IMR-90 (cell line): ENCODE data around the gene LRCH3. TPM values are rescaled to one million over a fixed set of nuclear protein-coding genes. Genes with fewer than 3 reads are reported as not detected.
A peak's percentile ranks its signal among the peaks of the same experiment; 100 is the strongest.

Experiments
- ATAC-seq: fragments of 200-7000 bp; cut with Tn5 transposase; 2 replicates; pipeline ENCODE4 v1.9.1; 2020; ENCODE audit warnings: low read depth, mild to moderate bottlenecking, moderate library complexity
- BruUV-seq: library from RNA; stranded (reverse); fragments of 400-500 nt; replicated peaks from 2 replicates; lab custom pipeline; 2021; lab: Mats Ljungman, UMichigan
- CTCF ChIA-PET: fragments of 300-600 bp; formaldehyde crosslinking; extraction: SDS; loops from one replicate; lab custom pipeline; 2021; ENCODE audit warnings: antibody characterized with exemption; lab: Yijun Ruan, JAX
- POLR2A ChIA-PET: fragments of 300-600 bp; sonication (Branson Sonifier 250); formaldehyde crosslinking; loops from one replicate; lab custom pipeline; 2022; ENCODE audit warnings: antibody characterized with exemption; ENCODE audit not compliant: unreplicated experiment; lab: Charles Lee
- DNase-seq: peaks from one replicate; pipeline ENCODE4 v3.0.0; 2013
- H2AFZ ChIP-seq: replicated peaks from 2 replicates; pipeline ENCODE3; 2013; ENCODE audit warnings: low read length, mild to moderate bottlenecking; ENCODE audit not compliant: poor library complexity
- H2AK5ac ChIP-seq: 2 replicates; pipeline ENCODE4 v1.6.1; 2013; ENCODE audit warnings: low read depth, low read length, inconsistent platforms
- H2AK9ac ChIP-seq: replicated peaks from 2 replicates; pipeline ENCODE3; 2013; ENCODE audit warnings: mild to moderate bottlenecking, low read depth, low read length, moderate library complexity; ENCODE audit not compliant: poor library complexity
- H2BK120ac ChIP-seq: 2 replicates; pipeline ENCODE4 v1.6.1; 2013; ENCODE audit warnings: low read depth, low read length, inconsistent platforms
- H2BK15ac ChIP-seq: 3 replicates; pipeline ENCODE4 v1.6.1; 2013; ENCODE audit warnings: low read depth, low read length, inconsistent platforms
- H2BK20ac ChIP-seq: 2 replicates; pipeline ENCODE4 v1.6.1; 2013; ENCODE audit warnings: low read depth, mild to moderate bottlenecking, inconsistent platforms, low read length, moderate library complexity
- H2BK5ac ChIP-seq: 2 replicates; pipeline ENCODE4 v1.6.1; 2013; ENCODE audit warnings: mild to moderate bottlenecking, low read depth, low read length, inconsistent platforms; ENCODE audit not compliant: poor library complexity, severe bottlenecking
- H3K14ac ChIP-seq: replicated peaks from 2 replicates; pipeline ENCODE4 v1.6.1; 2013; ENCODE audit warnings: low read depth, low read length, inconsistent platforms
- H3K18ac ChIP-seq: 2 replicates; pipeline ENCODE4 v1.6.1; 2013; ENCODE audit warnings: low read depth, low read length, control low read depth
- H3K23ac ChIP-seq: 2 replicates; pipeline ENCODE4 v1.6.1; 2013; ENCODE audit warnings: low read depth, low read length, inconsistent platforms
- H3K27ac ChIP-seq: 2 replicates; pipeline ENCODE4 v1.5.1; 2013; ENCODE audit warnings: mild to moderate bottlenecking, control low read depth, low read length; ENCODE audit not compliant: insufficient read depth
- H3K27me3 ChIP-seq: 2 replicates; pipeline ENCODE4 v1.6.1; 2013; ENCODE audit warnings: low read length; ENCODE audit not compliant: control insufficient read depth, insufficient read depth
- H3K36me3 ChIP-seq: 2 replicates; pipeline ENCODE4 v1.6.1; 2013; ENCODE audit warnings: low read length, mixed read lengths; ENCODE audit not compliant: control insufficient read depth, insufficient read depth
- H3K4ac ChIP-seq: 2 replicates; pipeline ENCODE4 v1.6.1; 2013; ENCODE audit warnings: low read depth, low read length, inconsistent platforms
- H3K4me1 ChIP-seq: 2 replicates; pipeline ENCODE4 v1.6.1; 2013; ENCODE audit warnings: low read length, mixed read lengths; ENCODE audit not compliant: control insufficient read depth, insufficient read depth
- H3K4me2 ChIP-seq: 2 replicates; pipeline ENCODE4 v1.6.1; 2013; ENCODE audit warnings: low read depth, mild to moderate bottlenecking, control low read depth, low read length, moderate library complexity
- H3K4me3 ChIP-seq: 2 replicates; pipeline ENCODE4 v1.5.1; 2013; ENCODE audit warnings: low read depth, mild to moderate bottlenecking, control low read depth, low read length, moderate library complexity; ENCODE audit not compliant: insufficient read depth
- H3K56ac ChIP-seq: 2 replicates; pipeline ENCODE4 v1.6.1; 2013; ENCODE audit warnings: low read length, inconsistent platforms; ENCODE audit not compliant: insufficient read depth; ENCODE audit errors: extremely low read depth
- H3K79me1 ChIP-seq, 2 experiments: 2 replicates each; pipeline ENCODE4 v1.6.1; 2013; ENCODE audit warnings: low read length in 2 of 2, inconsistent platforms in 1 of 2, low read depth in 1 of 2
- H3K9ac ChIP-seq: 2 replicates; pipeline ENCODE4 v1.6.1; 2013; ENCODE audit warnings: low read depth, low read length, control low read depth
- H3K9me1 ChIP-seq: 2 replicates; pipeline ENCODE4 v1.6.1; 2013; ENCODE audit warnings: low read length, inconsistent platforms; ENCODE audit not compliant: insufficient read depth
- H3K9me3 ChIP-seq: 2 replicates; pipeline ENCODE4 v1.6.1; 2013; ENCODE audit warnings: low read length; ENCODE audit not compliant: control insufficient read depth, insufficient read depth
- H4K20me1 ChIP-seq: 2 replicates; pipeline ENCODE4 v1.6.1; 2013; ENCODE audit warnings: low read length, inconsistent platforms; ENCODE audit not compliant: insufficient read depth
- H4K5ac ChIP-seq: 2 replicates; pipeline ENCODE4 v1.6.1; 2013; ENCODE audit warnings: mild to moderate bottlenecking, low read depth, low read length, control low read depth
- H4K8ac ChIP-seq, 2 experiments: 2 replicates each; pipeline ENCODE4 v1.6.1; 2013; ENCODE audit warnings: low read depth in 2 of 2, low read length in 2 of 2, control low read depth in 1 of 2, inconsistent platforms in 1 of 2
- H4K91ac ChIP-seq: 2 replicates; pipeline ENCODE4 v1.6.1; 2013; ENCODE audit warnings: low read depth, low read length, inconsistent platforms; ENCODE audit not compliant: insufficient read depth
- BHLHE40 ChIP-seq: fragments of 150-350 bp; IDR thresholded peaks from 2 replicates; pipeline ENCODE4 v1.6.1; 2016; ENCODE audit warnings: mild to moderate bottlenecking, low read depth, low read length
- CEBPB ChIP-seq: IDR thresholded peaks from 2 replicates; pipeline ENCODE4 v1.6.1; 2012; ENCODE audit warnings: low read depth, low read length, improper control_type of control experiment
- CTCF ChIP-seq: conservative IDR thresholded peaks from 2 replicates; pipeline ENCODE4 v1.5.1; 2012; ENCODE audit warnings: mild to moderate bottlenecking, low read depth, low read length, improper control_type of control experiment
- ELK1 ChIP-seq: fragments of 150-350 bp; IDR thresholded peaks from 2 replicates; pipeline ENCODE4 v1.6.1; 2016; ENCODE audit warnings: low read depth, mild to moderate bottlenecking, low read length, moderate library complexity, borderline replicate concordance
- FOS ChIP-seq: fragments of 150-350 bp; IDR thresholded peaks from 2 replicates; pipeline ENCODE4 v1.6.1; 2016; ENCODE audit warnings: low read depth, low read length
- MAFK ChIP-seq: IDR thresholded peaks from 2 replicates; pipeline ENCODE4 v1.6.1; 2012; ENCODE audit warnings: low read depth, low read length, improper control_type of control experiment
- MAZ ChIP-seq: IDR thresholded peaks from 2 replicates; pipeline ENCODE4 v1.6.1; 2012; ENCODE audit warnings: low read depth, mild to moderate bottlenecking, low read length, improper control_type of control experiment, moderate library complexity, borderline replicate concordance
- MXI1 ChIP-seq: IDR thresholded peaks from 2 replicates; pipeline ENCODE4 v1.6.1; 2012; ENCODE audit warnings: low read depth, mild to moderate bottlenecking, low read length, moderate library complexity, borderline replicate concordance
- NFE2L2 ChIP-seq: fragments of 150-350 bp; IDR thresholded peaks from 2 replicates; pipeline ENCODE4 v1.6.1; 2016; ENCODE audit warnings: low read depth, mild to moderate bottlenecking, low read length
- POLR2A ChIP-seq: IDR thresholded peaks from 2 replicates; pipeline ENCODE4 v1.6.1; 2012; ENCODE audit warnings: mild to moderate bottlenecking, low read depth, low read length
- RCOR1 ChIP-seq: IDR thresholded peaks from 2 replicates; pipeline ENCODE4 v1.6.1; 2012; ENCODE audit warnings: mild to moderate bottlenecking, low read length, improper control_type of control experiment; ENCODE audit not compliant: insufficient replicate concordance
- WGBS, 2 experiments: methylation state at CpG; one replicate each; pipeline versions ENCODE4 v1.1.5 to v1.1.7; 2013; ENCODE audit warnings: missing lambda C conversion rate in 2 of 2; ENCODE audit not compliant: insufficient read length in 1 of 2; ENCODE audit errors: extremely low coverage in 2 of 2; 5-methylcytosine and 5-hydroxymethylcytosine counted together
- dilution Hi-C: fragments of 300-500 bp; cut with HindIII; formaldehyde crosslinking; loops from one replicate; pipeline ENCODE4 v1.14.3; 2018; ENCODE audit warnings: low sequenced_read_pairs; ENCODE audit not compliant: unreplicated experiment
- in situ Hi-C: fragments of 300-500 bp; cut with MboI; formaldehyde crosslinking; loops from 3 replicates; pipeline ENCODE4 v1.14.3; 2019; ENCODE audit warnings: low sequenced_read_pairs, inconsistent platforms, mixed read lengths
- intact Hi-C: fragments of 100-400 bp; cut with micrococcal nuclease; formaldehyde crosslinking; loops from 2 replicates; pipeline ENCODE4 v1.10.0; 2022
- polyA plus RNA-seq, 3 experiments: library from polyadenylated mRNA; depleted of rRNA; stranded (reverse); fragments of >200 nt; gene quantifications; 2 replicates each; pipeline ENCODE4 v1.2.3, GENCODE V29; 2012; ENCODE audit warnings: low replicate concordance in 1 of 3
- total RNA-seq: library from RNA; depleted of rRNA; stranded (reverse); fragments of >200 nt; gene quantifications from 2 replicates; pipeline ENCODE4 v1.2.3, GENCODE V29; 2012
- TF ChIP-seq, protein P1 (sequence below): fragments of 150-350 bp; IDR thresholded peaks from 2 replicates; pipeline ENCODE4 v1.6.1; 2017; ENCODE audit warnings: mild to moderate bottlenecking, antibody characterized with exemption, low read length, low read depth

LRCH3 gene
- total and polyA plus RNA-seq, 2 of the 4 experiments (the other 2 are of a cell fraction), result 28.5 to 40.5 TPM

DNA sequence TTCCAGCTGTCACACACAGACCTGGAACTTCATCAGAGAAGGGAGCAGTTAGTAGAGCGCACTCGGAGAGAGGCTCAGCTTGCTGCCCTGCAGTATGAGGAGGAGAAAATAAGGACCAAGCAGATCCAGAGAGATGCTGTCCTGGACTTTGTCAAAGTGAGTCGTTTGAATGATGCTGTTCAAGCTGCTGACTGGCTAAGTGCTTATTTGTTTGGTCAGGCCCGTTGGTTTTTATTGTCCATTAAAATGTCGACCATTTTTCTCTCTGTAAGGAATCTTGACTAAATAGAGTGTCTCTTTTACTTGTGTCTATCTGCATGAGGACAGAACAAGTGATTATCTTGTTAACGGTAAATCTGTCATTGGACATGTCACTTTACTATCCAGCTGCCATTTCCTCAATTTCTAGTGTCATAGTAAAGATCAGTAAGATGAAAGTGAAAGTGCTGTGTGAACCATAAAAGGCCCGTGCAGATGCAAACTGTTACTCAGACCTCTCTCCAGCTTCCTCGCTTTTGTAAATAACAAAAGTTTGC lies 56.9 kb downstream of the LRCH3 start:
- Histone ChIP-seq H3K27me3 (no peaks in the 10 kb centered on the region), H3K9me3 (no peaks in the 10 kb centered on the region), H3K4me2 (peak overlapping the region; percentile 93), H3K18ac (no peak overlapping the region), H2BK120ac (no peak overlapping the region), H3K79me1 (peaks cover 15 to 22% of the 10 kb centered on the region in 2 experiments; a peak in 3 of 4 replicates), H3K9ac (no peak overlapping the region), H2BK5ac (no peak overlapping the region), H4K5ac (no peak overlapping the region), H4K8ac (no peak overlapping the region), H3K56ac (no peak overlapping the region), H4K20me1 (no peaks in the 10 kb centered on the region), H4K91ac (no peak overlapping the region), H3K9me1 (no peaks in the 10 kb centered on the region; the same call in none of the 2 replicates), H3K4me3 (peak overlapping the region; percentile 7; the same call in 1 of the 2 replicates), H3K23ac (no peak overlapping the region), H2AK9ac (no peak overlapping the region), H3K4ac (no peak overlapping the region), H2BK20ac (no peak overlapping the region), H2AFZ (no peak overlapping the region), H3K36me3 (peaks cover 32% of the 10 kb centered on the region), H3K27ac (no peak overlapping the region), H3K4me1 (no peaks in the 10 kb centered on the region), H3K14ac (no peak overlapping the region), H2AK5ac (no peak overlapping the region), H2BK15ac (no peak overlapping the region)
- in situ Hi-C loops, result no loop called here
- 93% methylated on average over 3 of the region's 8 CpGs; no CpG with 5 or more reads in 1 of the 2 experiments for WGBS, 2 experiments
- no TSS peak for BruUV-seq
- ChIA-PET CTCF (interaction anchor here (1.0 kb wide), 1 partner anchor 97 kb away, joined by 3 read pairs; no protein-coding TSS in a partner anchor), POLR2A (no interaction called here)
- dilution Hi-C loops, result no loop called here
- ATAC-seq (peak; percentile 53; the same call in 1 of the 2 replicates), DNase-seq (peak; percentile 42)
- no peak for TF ChIP-seq MAFK
- TF ChIP-seq CEBPB, result no peak
- no peak for TF ChIP-seq NFE2L2
- TF ChIP-seq RCOR1, result no peak
- no peak for TF ChIP-seq MAZ
- no peak for TF ChIP-seq POLR2A
- no peak for TF ChIP-seq CTCF
- no peak for TF ChIP-seq BHLHE40
- no peak for TF ChIP-seq MXI1
- TF ChIP-seq FOS, result no peak
- no peak for TF ChIP-seq ELK1
- TF ChIP-seq, protein P1, sequence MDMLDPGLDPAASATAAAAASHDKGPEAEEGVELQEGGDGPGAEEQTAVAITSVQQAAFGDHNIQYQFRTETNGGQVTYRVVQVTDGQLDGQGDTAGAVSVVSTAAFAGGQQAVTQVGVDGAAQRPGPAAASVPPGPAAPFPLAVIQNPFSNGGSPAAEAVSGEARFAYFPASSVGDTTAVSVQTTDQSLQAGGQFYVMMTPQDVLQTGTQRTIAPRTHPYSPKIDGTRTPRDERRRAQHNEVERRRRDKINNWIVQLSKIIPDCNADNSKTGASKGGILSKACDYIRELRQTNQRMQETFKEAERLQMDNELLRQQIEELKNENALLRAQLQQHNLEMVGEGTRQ, result no peak
- intact Hi-C loops, result no loop called here
